HepG2 (cell line): ENCODE data around the gene RNF149. TPM values are rescaled to one million over a fixed set of nuclear protein-coding genes. Genes with fewer than 3 reads are reported as not detected.

ENCODE experiments used
- ATAC-seq: fragments of 200-7000 bp; cut with Tn5 transposase; 3 replicates; pipeline ENCODE4 v1.9.1; 2020; ENCODE audit warnings: mild to moderate bottlenecking, moderate library complexity
- BruUV-seq: library from RNA; stranded (reverse); fragments of 400-500 nt; replicated peaks from 2 replicates; lab custom pipeline; 2021; lab: Mats Ljungman, UMichigan
- CTCF ChIA-PET: fragments of 300-600 bp; formaldehyde crosslinking; extraction: SDS; loops from one replicate; lab custom pipeline; 2021; ENCODE audit warnings: low total read pairs, inconsistent platforms, low intra/inter-chr PET ratio; lab: Yijun Ruan, JAX
- POLR2A ChIA-PET: fragments of 350-600 bp; sonication (Branson Sonifier 250); formaldehyde crosslinking; loops from one replicate; lab custom pipeline; 2020; ENCODE audit warnings: antibody characterized with exemption, inconsistent platforms; lab: Yijun Ruan, JAX
- DNase-seq: peaks from one replicate; pipeline ENCODE4 v3.0.0-alpha.2; 2015; ENCODE audit warnings: low spot score
- FAIRE-seq: peaks from 3 replicates; lab custom pipeline; 2011; peaks lifted over from hg19 to GRCh38; lab: Jason Lieb, UNC
- H2AFZ ChIP-seq: one replicate; pipeline ENCODE4 v1.6.1; 2011; ENCODE audit warnings: low read length, inconsistent platforms
- H3K27ac ChIP-seq: fragments of 300-600 bp; 3 replicates; pipeline ENCODE4 v1.8.0; 2011; ENCODE audit warnings: mixed run types, mild to moderate bottlenecking, mixed read lengths, low read length, inconsistent platforms; ENCODE audit not compliant: insufficient read depth; ENCODE audit errors: extremely low read length
- H3K27me3 ChIP-seq, 2 experiments: fragments of 200-600 bp in 1 of 2; 2 replicates in 1 of 2; 3 replicates in 1 of 2; pipeline versions ENCODE4 v1.6.0 to v1.8.0; 2011; ENCODE audit warnings: low read length in 2 of 2, mild to moderate bottlenecking in 2 of 2, moderate library complexity in 2 of 2, inconsistent platforms in 1 of 2; ENCODE audit not compliant: insufficient read depth in 2 of 2, control insufficient read depth in 1 of 2
- H3K36me3 ChIP-seq, 2 experiments: fragments of 200-600 bp in 1 of 2; replicated peaks in 1 of 2; 2 replicates in 1 of 2; 3 replicates in 1 of 2; pipeline versions ENCODE4 v1.5.1 to v1.8.0; 2011; ENCODE audit warnings: low read length in 2 of 2, inconsistent platforms in 1 of 2; ENCODE audit not compliant: insufficient read depth in 2 of 2, control insufficient read depth in 1 of 2
- H3K4me1 ChIP-seq: 2 replicates; pipeline ENCODE4 v1.5.1; 2012; ENCODE audit warnings: low read length, inconsistent platforms; ENCODE audit not compliant: insufficient read depth
- H3K4me2 ChIP-seq: 2 replicates; pipeline ENCODE4 v1.6.0; 2011; ENCODE audit warnings: low read depth, low read length, inconsistent platforms
- H3K4me3 ChIP-seq, 3 experiments: fragments of 200-600 bp in 1 of 3; sonication (generic), shearing (Covaris generic) in 1 of 3; replicated peaks in 1 of 3; 2 replicates each; pipeline ENCODE4 v1.5.1; 2011 to 2016; ENCODE audit warnings: low read length in 3 of 3, inconsistent platforms in 2 of 3, low read depth in 2 of 3, mild to moderate bottlenecking in 2 of 3, control low read depth in 1 of 3, mixed read lengths in 1 of 3; ENCODE audit not compliant: insufficient read depth in 1 of 3
- H3K79me2 ChIP-seq: one replicate; pipeline ENCODE4 v1.6.1; 2011; ENCODE audit warnings: low read length, inconsistent platforms; ENCODE audit not compliant: insufficient read depth
- H3K9ac ChIP-seq: 2 replicates; pipeline ENCODE4 v1.6.0; 2011; ENCODE audit warnings: mild to moderate bottlenecking, low read depth, low read length, inconsistent platforms; ENCODE audit not compliant: insufficient read depth
- H3K9me3 ChIP-seq: 2 replicates; pipeline ENCODE4 v1.5.1; 2012; ENCODE audit warnings: mild to moderate bottlenecking, low read length
- H4K20me1 ChIP-seq: 2 replicates; pipeline ENCODE4 v1.6.0; 2011; ENCODE audit warnings: inconsistent platforms, mild to moderate bottlenecking, low read length, moderate library complexity; ENCODE audit not compliant: insufficient read depth
- CEBPB ChIP-seq: IDR thresholded peaks from 2 replicates; pipeline ENCODE4 v1.6.1; 2011; ENCODE audit warnings: low read depth, low read length, improper control_type of control experiment, borderline replicate concordance
- CEBPG ChIP-seq: IDR thresholded peaks from 2 replicates; pipeline ENCODE4 v1.6.1; 2016
- CHCHD3 ChIP-seq: sonication (generic); formaldehyde crosslinking; IDR thresholded peaks from 2 replicates; pipeline ENCODE4 v1.8.0; 2022; ENCODE audit warnings: mild to moderate bottlenecking, missing genetic modification reagents, moderate library complexity
- NCOA5 ChIP-seq: sonication (generic); formaldehyde crosslinking; IDR thresholded peaks from 2 replicates; pipeline ENCODE4 v1.4.0; 2020; ENCODE audit warnings: missing genetic modification reagents
- SMAD9 ChIP-seq: sonication (generic); formaldehyde crosslinking; IDR thresholded peaks from 2 replicates; pipeline ENCODE4 v1.5.1; 2020; ENCODE audit warnings: mild to moderate bottlenecking, missing genetic modification reagents
- ZNF747 ChIP-seq: sonication (generic); formaldehyde crosslinking; IDR thresholded peaks from 2 replicates; pipeline ENCODE4 v1.8.1; 2023; ENCODE audit warnings: missing genetic modification reagents, mild to moderate bottlenecking, borderline replicate concordance
- ZSCAN25 ChIP-seq: sonication (generic); formaldehyde crosslinking; IDR thresholded peaks from 2 replicates; pipeline ENCODE4 v1.8.0; 2022; ENCODE audit warnings: mild to moderate bottlenecking, missing genetic modification reagents
- WGBS: methylation state at CpG from one replicate; pipeline ENCODE4 v1.1.6; 2017; ENCODE audit warnings: low lambda C conversion rate; 5-methylcytosine and 5-hydroxymethylcytosine counted together
- in situ Hi-C: cut with HindIII; loops from 2 replicates; pipeline ENCODE4 v1.10.0; 2017; ENCODE audit warnings: low pct_unique_long_range_greater_than_20kb; ENCODE audit not compliant: extremely low pct_ligation_motif_present
- intact Hi-C: fragments of 100-400 bp; cut with micrococcal nuclease; formaldehyde crosslinking; loops from one replicate; pipeline ENCODE4 v1.10.0; 2022; ENCODE audit not compliant: unreplicated experiment
- polyA plus RNA-seq, 8 experiments: library from polyadenylated mRNA; depleted of rRNA in 3 of 8; stranded (reverse) in 7 of 8; unstranded in 1 of 8; fragments of >200 nt; fragmentation: Illumina TruSeq in 4 of 8; extraction: Trizol in 4 of 8; gene quantifications; 2 replicates each; pipeline versions ENCODE4 v1.2.1 to v1.2.3, GENCODE V29; 2011 to 2016; ENCODE audit warnings: low read depth in 4 of 8, missing spikeins in 1 of 8, mixed read lengths in 1 of 8; ENCODE audit not compliant: insufficient read depth in 1 of 8
- total RNA-seq, 5 experiments: library from RNA; depleted of rRNA; stranded (reverse); fragments of >200 nt; fragmentation: Illumina TruSeq; extraction: Trizol; gene quantifications; 2 replicates each; pipeline ENCODE4 v1.2.3, GENCODE V29; 2016; ENCODE audit warnings: low read depth in 1 of 5
- TF ChIP-seq, protein P1 (sequence below): sonication (generic); formaldehyde crosslinking; IDR thresholded peaks from 2 replicates; pipeline ENCODE4 v1.5.0; 2020; ENCODE audit warnings: mild to moderate bottlenecking, missing genetic modification reagents, borderline replicate concordance
- TF ChIP-seq, protein P2 (sequence below): sonication (generic); formaldehyde crosslinking; IDR thresholded peaks from 2 replicates; pipeline ENCODE4 v1.8.1; 2023; ENCODE audit warnings: mild to moderate bottlenecking, moderate library complexity, missing genetic modification reagents
- TF ChIP-seq, protein P3 (sequence below): sonication (generic); formaldehyde crosslinking; IDR thresholded peaks from 2 replicates; pipeline ENCODE4 v1.8.1; 2022; ENCODE audit warnings: low read depth, mild to moderate bottlenecking, missing genetic modification reagents

Gene RNF149
- total and polyA plus RNA-seq, 2 of the 13 experiments (the other 11 are each of a cell fraction or from before 2014, with no cell fraction given) = 87.6 to 109 TPM

DNA sequence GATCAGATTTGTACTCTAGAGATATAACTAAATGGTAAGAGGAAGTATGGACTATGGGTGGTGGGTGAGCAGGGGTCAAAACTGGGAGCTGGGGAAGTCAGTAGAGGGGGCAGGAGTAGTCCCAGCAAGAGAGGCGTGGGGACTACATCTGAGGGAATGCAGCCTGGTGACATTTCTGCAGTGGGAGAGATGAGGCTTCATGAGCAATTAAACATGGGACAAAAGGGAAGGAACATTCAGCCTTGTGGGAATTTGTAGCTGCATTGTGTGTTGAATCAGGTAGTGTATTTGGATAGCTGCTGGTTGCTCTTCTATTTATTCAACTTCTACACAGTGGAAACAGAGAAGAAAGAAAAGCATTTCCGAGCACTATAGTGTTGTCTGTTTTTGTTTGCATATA lies 52.2 kb downstream of the RNF149 start:
- Histone ChIP-seq H3K9ac (no peak overlapping the region), H3K4me2 (peak overlapping the region; percentile 65), H3K79me2 (peaks cover 73% of the 10 kb centered on the region), H3K4me3 (no peak overlapping the region), H3K27ac (peak overlapping the region; percentile 32), H2AFZ (no peak overlapping the region), H3K36me3 (peaks cover 9 to 34% of the 10 kb centered on the region in 2 experiments), H3K4me1 (peaks cover 73% of the 10 kb centered on the region), H3K27me3 (no peaks in the 10 kb centered on the region; a peak in 1 of 5 replicates), H3K9me3 (no peaks in the 10 kb centered on the region), H4K20me1 (peaks cover 3% of the 10 kb centered on the region; the same call in 1 of the 2 replicates)
- POLR2A ChIA-PET = interaction anchor here (1.0 to 1.4 kb wide), 3 partner anchors 10 to 52 kb away, joined by 3 read pairs; partner anchors contain the start of gene RNF149
- FAIRE-seq (no peak), DNase-seq (no peak), ATAC-seq (no peak)
- in situ Hi-C loops = no loop called here
- CTCF ChIA-PET = no interaction called here
- intact Hi-C loops = no loop called here
- WGBS = 90% methylated on average over 2 of the region's 2 CpGs
- BruUV-seq = no TSS peak
- TF ChIP-seq SMAD9 (CRISPR knock-in tag) (no peak), NCOA5 (CRISPR knock-in tag) (no peak), ZSCAN25 (0 out of 2 replicates have a peak, but pooled peaks have one; percentile 15), CHCHD3 (CRISPR knock-in tag) (no peak), ZNF747 (no peak)
- TF ChIP-seq, protein P1, sequence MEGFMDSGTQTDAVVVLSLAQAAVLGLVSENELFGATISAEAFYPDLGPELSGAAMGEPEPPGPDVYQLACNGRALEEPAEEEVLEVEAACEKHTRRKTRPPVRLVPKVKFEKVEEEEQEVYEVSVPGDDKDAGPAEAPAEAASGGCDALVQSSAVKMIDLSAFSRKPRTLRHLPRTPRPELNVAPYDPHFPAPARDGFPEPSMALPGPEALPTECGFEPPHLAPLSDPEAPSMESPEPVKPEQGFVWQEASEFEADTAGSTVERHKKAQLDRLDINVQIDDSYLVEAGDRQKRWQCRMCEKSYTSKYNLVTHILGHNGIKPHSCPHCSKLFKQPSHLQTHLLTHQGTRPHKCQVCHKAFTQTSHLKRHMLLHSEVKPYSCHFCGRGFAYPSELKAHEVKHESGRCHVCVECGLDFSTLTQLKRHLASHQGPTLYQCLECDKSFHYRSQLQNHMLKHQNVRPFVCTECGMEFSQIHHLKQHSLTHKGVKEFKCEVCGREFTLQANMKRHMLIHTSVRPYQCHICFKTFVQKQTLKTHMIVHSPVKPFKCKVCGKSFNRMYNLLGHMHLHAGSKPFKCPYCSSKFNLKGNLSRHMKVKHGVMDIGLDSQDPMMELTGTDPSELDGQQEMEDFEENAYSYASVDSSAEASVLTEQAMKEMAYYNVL (CRISPR knock-in tag) = no peak

DNA sequence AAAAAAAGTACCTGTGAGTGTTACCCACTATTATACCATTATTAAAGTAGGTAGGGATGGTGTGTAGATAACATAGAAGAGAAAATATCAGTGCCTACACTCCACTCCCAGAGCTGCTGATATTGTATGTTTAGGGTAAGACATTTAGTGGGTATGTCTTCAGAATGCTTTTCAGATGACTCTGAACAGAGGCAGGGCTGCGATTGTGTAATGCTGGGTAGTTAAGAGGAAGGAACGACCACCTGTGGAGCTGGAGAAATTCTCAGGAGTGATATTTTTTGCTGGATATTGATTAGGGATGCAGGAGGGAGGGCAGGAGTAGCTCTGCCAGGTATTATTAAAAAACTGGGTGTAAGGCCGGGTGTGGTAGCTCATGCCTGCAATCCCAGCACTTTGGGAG lies 53.0 kb downstream of the RNF149 start:
- H3K9ac ChIP-seq = peak overlapping the region; percentile 41; the same call in 1 of the 2 replicates
- in situ Hi-C loops = no loop called here
- no peak for ATAC-seq
- H3K4me3 ChIP-seq = no peak overlapping the region; a peak in 1 of 6 replicates
- WGBS = 72% methylated on average over 3 of the region's 3 CpGs
- H3K27me3 ChIP-seq = no peaks in the 10 kb centered on the region; a peak in 1 of 5 replicates
- POLR2A ChIA-PET = interaction anchor here (0.6 to 1.0 kb wide), 2 partner anchors 38 to 53 kb away, joined by 3 read pairs; partner anchors contain the start of gene RNF149
- H4K20me1 ChIP-seq = peaks cover 3% of the 10 kb centered on the region; the same call in 1 of the 2 replicates
- CTCF ChIA-PET = no interaction called here
- no peaks in the 10 kb centered on the region for H3K9me3 ChIP-seq
- no peak for FAIRE-seq
- peaks cover 66% of the 10 kb centered on the region for H3K79me2 ChIP-seq
- H3K27ac ChIP-seq = no peak overlapping the region
- BruUV-seq = no TSS peak
- TF ChIP-seq CEBPG (CRISPR knock-in tag) = 0 out of 2 replicates have a peak, but pooled peaks have one; percentile 37
- TF ChIP-seq, protein P2, sequence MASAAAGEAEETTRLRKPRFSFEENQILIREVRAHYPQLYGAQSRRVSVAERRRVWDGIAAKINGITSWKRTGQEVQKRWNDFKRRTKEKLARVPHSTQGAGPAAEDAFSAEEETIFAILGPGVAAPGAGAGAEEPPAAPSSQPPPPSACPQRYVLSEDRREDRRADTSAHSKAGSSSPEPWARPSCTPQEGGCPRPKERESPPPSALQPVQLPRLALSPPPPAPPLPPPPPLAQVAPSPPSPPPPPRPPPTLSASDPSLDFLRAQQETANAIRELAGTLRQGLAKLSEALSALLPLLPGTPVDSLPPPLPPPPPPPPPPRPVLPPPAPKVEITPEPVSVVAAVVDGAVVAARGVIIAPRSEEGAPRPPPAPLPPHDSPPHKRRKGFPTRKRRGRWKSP = 0 out of 2 replicates have a peak, but pooled peaks have one; percentile 1
- peak; percentile 66; the same call in 1 of the 2 replicates for TF ChIP-seq CEBPB
- TF ChIP-seq, protein P3, sequence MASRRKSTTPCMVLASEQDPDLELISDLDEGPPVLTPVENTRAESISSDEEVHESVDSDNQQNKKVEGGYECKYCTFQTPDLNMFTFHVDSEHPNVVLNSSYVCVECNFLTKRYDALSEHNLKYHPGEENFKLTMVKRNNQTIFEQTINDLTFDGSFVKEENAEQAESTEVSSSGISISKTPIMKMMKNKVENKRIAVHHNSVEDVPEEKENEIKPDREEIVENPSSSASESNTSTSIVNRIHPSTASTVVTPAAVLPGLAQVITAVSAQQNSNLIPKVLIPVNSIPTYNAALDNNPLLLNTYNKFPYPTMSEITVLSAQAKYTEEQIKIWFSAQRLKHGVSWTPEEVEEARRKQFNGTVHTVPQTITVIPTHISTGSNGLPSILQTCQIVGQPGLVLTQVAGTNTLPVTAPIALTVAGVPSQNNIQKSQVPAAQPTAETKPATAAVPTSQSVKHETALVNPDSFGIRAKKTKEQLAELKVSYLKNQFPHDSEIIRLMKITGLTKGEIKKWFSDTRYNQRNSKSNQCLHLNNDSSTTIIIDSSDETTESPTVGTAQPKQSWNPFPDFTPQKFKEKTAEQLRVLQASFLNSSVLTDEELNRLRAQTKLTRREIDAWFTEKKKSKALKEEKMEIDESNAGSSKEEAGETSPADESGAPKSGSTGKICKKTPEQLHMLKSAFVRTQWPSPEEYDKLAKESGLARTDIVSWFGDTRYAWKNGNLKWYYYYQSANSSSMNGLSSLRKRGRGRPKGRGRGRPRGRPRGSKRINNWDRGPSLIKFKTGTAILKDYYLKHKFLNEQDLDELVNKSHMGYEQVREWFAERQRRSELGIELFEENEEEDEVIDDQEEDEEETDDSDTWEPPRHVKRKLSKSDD (CRISPR knock-in tag) = no peak
- H3K36me3 ChIP-seq = peaks cover 6 to 27% of the 10 kb centered on the region in 2 experiments
- H3K4me1 ChIP-seq = peaks cover 73% of the 10 kb centered on the region
- DNase-seq = no peak
- H2AFZ ChIP-seq = no peak overlapping the region
- H3K4me2 ChIP-seq = peak overlapping the region; percentile 65
- intact Hi-C loops = no loop called here
